GM19025 (cell line): ENCODE data around the gene LITAFD.
"Not testable (repeated sequence)": the region's sequence is repeated elsewhere in the genome, so short reads cannot be mapped to it uniquely, and the experiment has no call there.

Experiments used
- ATAC-seq: cut with Tn5 transposase; IDR thresholded peaks from one replicate; pipeline ENCODE4 v1.9.1; 2021; ENCODE audit warnings: mild to moderate bottlenecking, low read depth, moderate library complexity; ENCODE audit not compliant: unreplicated experiment

The LITAFD gene

DNA sequence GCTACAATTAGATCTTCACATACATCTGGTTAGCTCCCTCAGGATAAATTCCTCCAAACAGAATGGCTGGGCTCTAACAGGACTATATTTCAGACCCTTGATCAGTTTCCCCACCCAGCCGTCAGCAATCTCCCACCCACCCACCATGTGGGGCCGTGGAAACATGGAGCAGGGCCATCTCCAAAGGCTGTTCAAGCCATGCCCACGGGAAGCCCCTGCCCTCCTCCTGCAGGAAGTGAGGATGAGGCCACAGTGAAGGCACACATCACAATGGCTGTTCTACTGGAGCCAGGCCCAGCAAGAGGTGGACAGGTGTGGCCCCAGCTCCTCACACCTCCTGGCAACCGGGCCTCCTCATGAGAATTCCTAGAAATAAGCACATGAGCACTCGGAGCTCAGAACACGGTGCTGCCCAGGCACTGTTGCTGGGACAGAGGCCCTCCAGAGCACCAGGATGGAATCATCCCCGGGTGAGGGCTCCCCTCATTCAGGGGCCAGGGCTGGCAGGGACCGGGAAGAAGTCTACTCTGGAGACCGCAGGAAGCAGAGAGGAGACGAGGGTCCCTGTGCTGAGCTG is at the start of gene LITAFD:
LITAFD (plus strand) TSS at position 311 of the 577 bp plus-strand sequence. CDS start 2,005 bp downstream, outside the sequence.
- no peak for ATAC-seq

DNA sequence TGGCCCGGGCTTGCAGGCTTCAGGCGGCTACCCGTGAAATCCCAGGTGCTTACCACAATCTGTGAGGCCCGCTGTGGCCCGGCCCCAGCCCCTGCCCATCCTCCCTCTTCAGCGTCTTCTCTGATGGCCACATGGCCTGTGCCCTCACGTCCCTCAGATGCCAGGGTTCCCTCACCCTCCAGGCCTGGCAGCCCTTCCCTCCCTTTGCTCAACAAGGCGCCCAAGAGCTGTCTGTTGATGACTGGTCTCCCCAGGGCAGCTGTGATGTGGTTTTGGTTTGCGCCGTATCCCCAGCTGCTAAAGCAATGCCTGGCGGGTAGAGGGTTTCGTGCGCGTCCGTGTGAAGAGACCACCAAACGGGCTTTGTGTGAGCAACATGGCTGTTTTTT is 49.4 kb upstream of the LITAFD start:
- ATAC-seq, result no peak

DNA sequence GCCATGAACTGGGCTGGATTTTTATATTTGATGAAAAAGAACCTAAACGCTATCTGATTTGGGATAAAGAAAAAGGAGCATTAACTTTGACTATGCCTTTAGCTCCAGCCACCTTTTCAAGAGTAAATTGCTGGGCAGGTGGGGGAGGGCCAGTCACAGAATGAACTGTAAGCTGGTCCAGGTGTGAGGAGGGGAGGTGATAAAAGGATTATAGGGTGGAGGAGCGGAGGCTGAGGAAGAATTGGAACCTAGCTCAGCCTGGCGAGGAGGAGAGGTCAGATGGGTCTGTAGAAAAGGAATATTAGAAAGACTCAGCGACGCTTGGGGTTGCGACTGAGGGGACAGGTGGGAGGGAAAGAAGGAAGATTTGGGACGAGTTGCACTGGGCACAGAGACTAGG is 45.4 kb upstream of the LITAFD start:
- not testable (repeated sequence) for ATAC-seq

DNA sequence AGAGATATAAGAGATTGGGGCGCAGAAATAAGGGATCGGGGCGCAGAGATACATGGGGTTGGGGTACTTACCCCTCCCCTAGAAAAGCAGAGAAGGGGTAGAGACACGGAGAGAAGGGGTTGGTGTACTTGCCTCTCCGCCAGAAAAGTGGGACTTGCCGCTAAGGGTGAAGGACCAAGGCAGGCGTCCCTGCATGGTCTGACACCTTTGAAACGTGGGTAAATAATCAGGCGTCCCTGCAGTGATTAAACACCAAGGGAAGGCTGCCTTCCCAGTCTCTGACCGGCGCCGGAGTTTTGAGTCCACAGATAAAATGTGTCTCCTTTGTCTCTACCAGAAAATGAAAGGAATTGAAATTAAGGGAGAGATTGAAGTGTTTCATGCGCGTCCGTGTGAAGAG is 44.6 kb upstream of the LITAFD start:
- ATAC-seq, result not testable (repeated sequence)

DNA sequence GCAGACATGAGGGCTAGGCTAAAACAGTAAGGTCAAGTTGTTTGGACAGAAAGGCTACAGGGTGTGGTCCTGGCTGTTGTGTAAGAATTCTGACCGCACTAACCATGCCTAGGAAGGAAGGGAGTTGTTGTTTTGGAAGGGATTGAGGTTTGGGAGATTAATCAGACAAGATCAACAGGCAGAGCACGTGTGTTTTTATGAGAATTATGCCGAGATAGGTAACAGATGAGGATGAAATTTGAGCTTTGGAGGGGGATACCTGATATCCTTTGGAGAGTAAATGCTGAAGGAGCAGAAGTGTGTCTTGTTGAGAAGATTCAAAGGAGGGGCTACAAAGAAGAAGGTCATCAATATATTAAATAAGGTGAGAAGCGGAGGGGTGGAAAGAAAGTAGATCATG is 40.1 kb upstream of the LITAFD start:
- not testable (repeated sequence) for ATAC-seq

DNA sequence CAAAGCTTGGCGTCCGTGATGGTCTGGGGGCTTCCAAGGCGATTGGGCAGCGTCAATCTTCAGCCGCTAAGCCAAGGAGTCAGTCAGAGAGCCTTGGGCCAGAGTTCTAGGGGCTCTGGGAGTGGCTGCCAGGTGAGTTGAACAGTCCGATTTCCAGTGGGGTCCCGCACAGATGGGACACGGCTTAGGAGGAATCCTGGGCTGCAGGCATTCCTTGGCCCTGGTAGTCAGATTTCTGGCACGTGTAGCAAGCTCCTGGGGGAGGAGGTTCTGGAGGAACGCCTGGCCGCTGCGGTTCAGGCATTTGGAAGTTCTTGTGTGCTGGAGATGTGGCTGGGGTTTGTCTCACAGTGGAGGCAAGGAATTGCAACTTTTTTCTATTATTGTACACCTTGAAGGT is 38.9 kb upstream of the LITAFD start:
- ATAC-seq, result not testable (repeated sequence)

DNA sequence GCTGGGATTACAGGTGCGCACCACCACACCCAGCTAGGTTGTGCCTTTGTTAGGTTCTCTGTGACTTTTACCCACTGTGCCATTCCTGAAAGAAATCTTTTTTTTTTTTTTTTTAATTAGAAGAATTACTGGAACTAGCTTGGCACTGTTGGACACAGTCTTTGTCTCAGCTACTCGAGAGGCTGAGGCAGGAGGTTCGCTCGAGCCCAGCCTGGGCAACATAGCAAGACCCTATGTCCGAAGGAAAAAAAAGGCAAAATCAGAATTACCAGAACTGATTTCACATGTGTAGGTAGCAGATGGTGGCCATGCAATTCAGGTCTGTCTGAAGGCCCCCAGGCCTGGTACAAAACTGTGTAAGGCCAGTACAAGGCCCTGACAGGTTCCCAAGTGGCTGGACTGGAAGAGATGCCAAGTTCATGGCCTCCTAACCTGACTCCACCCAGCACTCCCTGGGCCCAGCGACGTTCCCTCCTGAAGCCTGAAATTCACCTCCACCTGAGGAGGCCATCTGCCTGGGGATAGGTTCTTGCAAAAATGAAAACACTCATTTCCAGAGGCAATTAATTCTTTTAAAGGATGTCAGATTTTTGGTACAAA is 36.4 kb upstream of the LITAFD start:
- no peak for ATAC-seq

DNA sequence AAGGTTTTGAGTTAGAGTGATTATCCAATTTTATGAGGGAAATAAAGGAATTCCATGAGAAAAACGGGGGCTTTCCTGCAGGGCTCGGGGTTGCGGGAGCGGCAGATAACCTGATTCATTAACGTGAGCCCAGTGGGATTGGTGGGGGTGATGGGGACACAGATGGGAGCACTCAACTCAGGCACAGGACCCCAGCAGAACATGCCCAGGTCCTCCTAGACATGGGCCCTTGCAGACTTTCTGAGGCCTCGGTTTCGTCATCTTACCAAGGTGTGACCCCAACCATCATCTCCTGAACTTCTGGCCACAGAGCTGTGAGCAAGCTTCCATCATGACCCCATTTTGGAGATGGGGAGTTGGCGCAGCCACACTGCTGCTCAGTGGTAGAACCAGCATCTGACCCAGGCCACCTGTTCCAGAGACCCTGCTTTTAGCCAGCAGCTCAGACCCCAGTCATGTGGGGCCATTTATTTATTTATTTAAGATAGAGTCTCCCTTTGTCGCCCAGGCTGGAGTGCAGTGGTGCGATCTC is 35.7 kb upstream of the LITAFD start:
- ATAC-seq, result no peak

DNA sequence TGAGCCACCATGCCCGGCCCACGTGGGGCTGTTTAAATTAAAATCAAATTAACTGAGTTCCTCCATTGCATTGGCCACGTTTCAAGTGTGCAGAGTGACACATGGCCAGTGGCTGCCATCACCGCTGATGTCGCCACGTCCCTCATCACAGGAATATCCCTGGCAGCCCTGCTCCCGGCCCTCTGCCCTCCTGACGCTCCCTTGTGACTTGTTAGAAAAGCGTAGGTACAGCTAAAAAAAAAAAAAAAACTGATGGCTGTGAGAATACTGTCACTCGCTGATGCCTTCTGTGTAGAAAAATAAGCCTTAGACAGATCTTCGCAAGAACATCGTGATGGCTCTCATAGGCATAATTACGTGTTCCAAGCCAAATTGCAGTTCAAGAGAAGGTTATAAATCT is 35.0 kb upstream of the LITAFD start:
- no peak for ATAC-seq

DNA sequence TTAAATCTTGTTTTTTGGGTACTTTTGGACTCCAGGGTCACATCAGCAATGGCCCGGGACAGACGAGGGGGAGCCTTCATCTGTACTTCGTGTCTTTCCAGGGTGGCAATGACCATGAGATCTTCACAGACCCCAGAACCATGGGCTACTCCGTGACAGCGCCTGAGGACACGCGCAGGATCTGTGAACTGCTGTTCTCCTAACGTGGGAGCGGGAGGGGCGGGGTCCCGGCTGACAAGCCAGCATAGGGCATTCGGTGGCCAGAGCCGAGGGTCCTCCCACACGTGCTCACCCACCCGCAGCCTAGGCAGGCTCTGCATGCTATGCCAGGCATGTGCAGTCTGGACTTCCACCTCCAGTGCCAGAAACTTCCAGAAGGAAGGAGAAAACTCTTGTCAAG is 34.5 kb upstream of the LITAFD start:
- ATAC-seq, result no peak

DNA sequence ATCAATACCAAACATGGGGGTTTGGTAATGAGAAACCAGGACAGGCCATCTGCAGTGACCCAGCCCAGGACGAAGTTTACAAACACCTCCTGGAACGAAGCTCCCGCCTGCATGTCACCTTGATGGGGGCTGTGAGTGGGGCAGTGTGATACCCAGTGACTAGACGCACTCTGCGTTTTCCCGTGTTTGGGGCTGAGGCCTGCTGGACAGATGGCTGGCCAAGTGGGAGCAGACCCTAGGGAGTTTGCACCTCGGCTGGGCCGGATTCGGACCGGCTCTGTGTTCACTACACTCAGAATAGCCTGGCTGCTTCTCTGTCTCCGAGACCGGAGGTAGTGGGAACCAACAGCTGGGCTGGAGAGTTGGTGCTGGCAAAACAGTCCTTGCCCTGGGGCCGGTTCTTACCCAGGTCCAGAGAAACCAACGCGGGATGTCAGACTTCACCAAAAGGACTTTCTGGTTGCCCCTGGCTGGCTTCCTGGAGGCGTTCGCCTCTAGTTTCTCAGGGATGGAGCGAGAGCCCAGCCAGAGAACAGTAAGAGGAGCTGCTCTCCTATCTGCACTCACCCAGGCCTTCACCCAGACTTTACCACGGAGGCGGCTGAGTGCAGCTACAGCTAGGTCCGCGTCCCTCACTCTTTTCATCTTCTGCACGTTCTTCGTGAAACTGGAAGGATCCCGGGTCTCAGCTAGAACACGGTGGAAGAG is 33.8 kb upstream of the LITAFD start:
- no peak for ATAC-seq

DNA sequence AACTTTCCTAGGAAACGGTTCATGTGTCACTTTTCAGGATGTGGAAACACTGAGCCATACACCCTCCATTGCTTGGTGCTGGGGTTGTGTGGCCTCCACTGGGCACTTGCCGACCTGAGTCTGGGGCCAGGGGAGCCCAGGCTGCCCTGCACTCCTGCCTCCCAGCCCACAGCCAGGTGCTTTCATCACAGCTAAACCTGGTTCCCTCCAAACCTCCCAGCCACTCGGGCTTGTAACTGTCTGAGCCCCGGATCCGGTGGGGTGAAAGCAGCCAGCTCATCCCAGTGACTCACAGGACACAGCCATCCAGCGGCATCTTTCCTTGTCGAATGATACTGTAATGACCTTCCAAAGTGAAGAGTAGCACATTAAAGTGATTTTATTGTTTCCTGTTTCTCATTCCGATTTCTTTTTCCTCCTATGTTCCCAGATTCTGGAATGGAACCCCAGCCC is 33.2 kb upstream of the LITAFD start:
- ATAC-seq, result no peak

DNA sequence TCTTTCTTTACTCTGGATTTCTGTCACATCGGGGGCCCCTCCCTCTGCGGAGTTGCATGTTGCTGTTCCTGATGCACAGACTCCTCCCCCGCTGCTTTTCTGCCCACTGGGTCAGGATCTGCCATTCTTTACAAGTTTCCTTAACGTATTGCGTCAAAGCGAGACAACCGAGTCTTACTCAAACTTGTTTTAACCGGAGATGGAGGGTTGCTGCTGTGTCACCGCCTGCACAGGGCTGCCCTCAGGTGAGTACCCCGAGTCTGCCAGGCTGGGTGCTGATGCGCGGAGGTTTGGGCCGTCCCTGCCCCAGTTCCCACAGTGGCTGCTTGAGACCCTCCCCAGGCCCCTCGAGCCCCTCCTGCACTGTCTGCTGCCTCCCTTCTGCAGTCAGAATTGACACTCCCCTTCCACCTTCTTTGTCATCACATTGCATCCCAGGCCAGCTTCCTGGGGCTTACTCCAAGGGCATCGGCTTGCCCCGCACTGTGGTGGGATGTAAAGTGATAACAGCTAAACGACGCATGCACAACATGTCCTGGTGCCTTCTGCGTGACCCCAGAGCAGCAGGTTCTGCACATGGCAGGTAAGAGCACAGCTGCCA is 32.6 kb upstream of the LITAFD start:
- no peak for ATAC-seq

DNA sequence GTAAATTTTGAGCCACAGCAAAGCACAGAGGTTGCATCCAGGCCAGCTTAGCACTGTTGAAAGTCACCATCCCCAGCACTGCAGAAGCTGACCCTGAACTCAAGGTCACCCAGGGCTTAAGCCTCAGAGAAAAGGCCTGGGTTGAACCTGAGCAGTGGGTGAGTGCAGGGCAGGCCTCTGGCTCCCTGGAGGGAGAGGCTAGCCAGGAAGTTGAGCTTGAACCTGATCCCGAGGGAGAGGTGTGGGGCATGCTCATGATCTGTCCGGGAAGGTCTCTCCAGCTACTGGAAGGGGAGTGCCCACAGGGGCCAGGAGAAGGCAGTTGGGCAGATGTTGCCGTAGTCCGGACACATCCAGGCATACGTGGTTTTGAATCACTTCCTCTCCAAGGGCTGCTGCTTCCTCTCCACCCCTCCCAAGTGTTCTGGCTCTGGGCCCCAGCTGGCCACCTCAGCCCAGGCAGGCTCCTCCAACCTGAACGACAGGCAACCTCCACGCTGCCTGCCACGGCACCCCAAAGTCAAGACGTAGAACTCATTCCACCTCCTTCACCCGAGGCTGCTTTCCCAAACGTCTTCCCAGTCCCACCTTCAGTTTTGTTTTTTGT is 31.8 kb upstream of the LITAFD start:
- ATAC-seq, result no peak

DNA sequence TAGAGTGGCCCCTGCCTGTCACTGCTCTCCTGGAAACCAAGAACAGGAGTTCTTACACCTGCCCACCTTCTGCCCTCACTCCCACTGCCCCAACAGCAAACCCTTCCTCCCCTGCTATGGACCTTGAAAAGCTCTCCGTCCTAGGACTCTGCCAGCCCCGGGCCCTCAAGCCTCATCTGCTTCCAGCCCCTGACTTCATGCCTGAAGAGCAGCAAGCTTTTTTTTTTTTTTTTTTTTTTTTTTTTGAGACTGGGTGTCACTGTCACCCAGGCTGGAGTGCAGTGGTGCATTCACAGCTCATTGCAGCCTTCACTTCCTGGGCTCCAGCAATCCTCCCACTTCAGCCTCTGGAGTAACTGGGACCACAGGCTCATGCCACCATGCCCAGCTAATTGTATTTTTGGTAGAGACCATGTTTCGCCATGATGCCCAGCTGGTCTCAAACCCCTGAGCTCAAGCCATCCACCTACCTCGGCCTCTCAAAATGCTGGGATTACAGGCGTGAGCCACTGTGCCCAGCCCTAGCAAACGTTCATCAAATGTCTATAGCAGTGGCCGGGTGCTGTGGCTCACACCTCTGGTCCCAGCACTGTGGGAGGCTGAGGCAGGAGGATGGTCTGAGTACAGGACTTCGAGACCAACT is 30.3 kb upstream of the LITAFD start:
- no peak for ATAC-seq

DNA sequence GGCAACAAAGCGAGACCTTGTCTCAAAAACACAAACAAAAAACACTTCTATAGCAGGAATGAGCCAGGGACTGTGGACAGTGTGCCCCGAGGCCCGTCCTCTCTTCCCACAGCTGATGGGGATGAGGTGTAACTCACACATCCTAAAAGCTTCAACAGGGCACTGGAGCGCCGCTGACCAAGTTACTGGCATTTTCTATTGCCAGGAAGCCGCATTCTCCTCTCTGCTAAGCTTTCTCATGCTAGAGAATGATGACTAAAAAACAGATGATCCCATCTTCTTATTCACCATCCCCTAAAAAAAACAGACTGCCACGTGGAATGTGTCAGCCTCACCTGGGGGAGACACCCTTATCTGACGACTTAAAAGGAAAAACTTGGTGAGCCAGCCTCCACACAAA is 29.6 kb upstream of the LITAFD start:
- ATAC-seq, result no peak

DNA sequence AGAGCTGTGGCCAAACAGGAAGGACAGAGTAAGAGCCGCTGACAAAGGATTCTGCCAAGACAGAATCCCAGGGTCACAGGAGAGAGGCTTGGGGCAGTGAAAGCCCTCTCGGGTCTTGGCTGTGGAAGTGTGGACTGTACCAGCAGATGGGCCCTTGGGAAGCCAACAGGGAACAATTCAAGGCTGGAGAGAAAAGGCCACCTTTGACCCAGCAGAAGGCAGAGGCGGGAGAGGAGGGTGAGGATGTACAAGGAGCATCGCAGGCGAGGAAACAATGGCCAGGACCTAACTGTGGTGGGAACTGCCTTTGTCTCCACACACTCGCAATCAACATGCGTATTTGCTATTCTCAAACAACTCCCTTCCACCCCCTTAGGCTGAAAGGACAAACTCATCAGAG is 29.0 kb upstream of the LITAFD start:
- ATAC-seq, result no peak

DNA sequence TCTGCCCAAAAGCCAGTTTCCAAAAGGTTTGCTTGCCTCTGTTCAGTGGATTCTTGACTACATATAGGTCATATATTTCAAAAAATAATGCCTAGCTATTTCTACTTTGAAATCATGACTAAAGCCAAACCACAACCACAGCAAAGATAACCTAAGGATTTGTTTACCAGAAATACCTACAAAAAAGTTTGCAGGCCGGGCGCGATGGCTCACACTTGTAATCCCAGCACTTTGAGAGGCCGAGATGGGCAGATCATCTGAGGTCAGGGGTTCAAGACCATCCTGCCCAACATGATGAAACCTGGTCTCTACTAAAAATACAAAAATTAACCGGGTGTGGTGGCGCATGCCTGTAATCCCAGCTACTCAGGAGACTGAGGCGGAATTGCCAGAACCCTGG is 28.5 kb upstream of the LITAFD start:
- ATAC-seq, result no peak

DNA sequence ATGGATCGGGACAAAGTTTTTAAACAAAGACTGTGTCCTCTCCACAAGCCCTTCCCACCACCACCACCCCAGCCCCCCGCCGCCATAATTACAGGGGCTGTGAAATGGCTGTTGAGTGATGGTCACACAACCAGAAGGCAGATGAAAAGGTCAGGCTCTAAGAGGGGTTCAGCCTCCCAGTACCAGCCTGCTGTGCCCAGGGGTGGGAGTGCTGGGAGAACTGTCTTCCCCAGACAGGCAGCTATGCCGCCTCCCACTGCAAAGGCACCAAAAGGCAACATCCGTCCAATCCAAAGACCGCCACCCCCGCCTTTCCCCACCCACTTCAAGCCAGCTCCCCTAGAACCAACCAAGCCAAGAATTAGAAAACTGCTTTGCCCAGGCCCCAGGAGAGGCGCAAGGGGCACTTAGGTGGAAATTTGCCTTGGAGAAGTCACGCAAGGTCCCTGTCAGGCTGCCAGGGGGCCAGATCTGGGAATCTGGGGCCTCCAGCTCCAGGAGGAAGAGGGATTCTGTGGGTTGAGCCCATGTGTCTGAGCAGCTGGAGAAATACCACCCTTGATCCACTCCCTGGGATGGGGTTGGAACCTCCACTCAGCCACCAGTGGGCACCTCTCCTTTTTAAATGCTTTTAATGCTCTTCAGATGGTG is 27.7 kb upstream of the LITAFD start:
- ATAC-seq, result no peak
